Heart right ventricle (tissue), 16 donors: ENCODE measurements around the gene CTSV. TPM values are rescaled to one million over a fixed set of nuclear protein-coding genes. Genes with fewer than 3 reads are reported as not detected.
"Not testable (repeated sequence)": the region's sequence is repeated elsewhere in the genome, so short reads cannot be mapped to it uniquely, and the experiment has no call there.

Source experiments
- ATAC-seq, 8 donors: fragments of 200-7000 bp; cut with Tn5 transposase; one replicate each; pipeline ENCODE4 v1.9.1; 2020; ENCODE audit warnings: mild to moderate bottlenecking in 8 of 8, moderate library complexity in 8 of 8, moderate number of reproducible peaks in 1 of 8
- DNase-seq, 2 donors: peaks; one replicate each; pipeline ENCODE4 v3.0.0-alpha.2; 2020
- H3K27ac ChIP-seq, 10 donors: fragments of 200-600 bp; sonication (generic) in 2 of 10; one replicate each; pipeline versions ENCODE4 v1.5.0 to v1.8.0; 2020 to 2022; ENCODE audit warnings: mild to moderate bottlenecking in 3 of 10
- H3K27me3 ChIP-seq, 7 donors: fragments of 200-600 bp; one replicate each; pipeline ENCODE4 v1.8.0; 2021 to 2022; ENCODE audit warnings: mild to moderate bottlenecking in 2 of 7
- H3K36me3 ChIP-seq, 9 donors: fragments of 200-600 bp; sonication (generic) in 1 of 9; one replicate each; pipeline versions ENCODE4 v1.5.0 to v1.8.0; 2020 to 2022; ENCODE audit warnings: mild to moderate bottlenecking in 2 of 9
- H3K4me1 ChIP-seq, 9 donors: fragments of 200-600 bp; sonication (generic) in 1 of 9; one replicate each; pipeline versions ENCODE4 v1.5.0 to v1.8.0; 2020 to 2022; ENCODE audit warnings: mild to moderate bottlenecking in 4 of 9
- H3K4me3 ChIP-seq, 10 donors: fragments of 200-600 bp; sonication (generic) in 2 of 10; one replicate each; pipeline versions ENCODE4 v1.5.0 to v1.8.0; 2020 to 2022; ENCODE audit warnings: mild to moderate bottlenecking in 7 of 10, moderate library complexity in 2 of 10
- H3K9me3 ChIP-seq, 11 donors: fragments of 200-600 bp in 10 of 11; sonication (generic) in 2 of 11; one replicate each; pipeline versions ENCODE4 v1.5.0 to v1.8.0; 2013 to 2022; ENCODE audit warnings: mild to moderate bottlenecking in 2 of 11, control low read depth in 1 of 11, moderate library complexity in 1 of 11
- WGBS, 2 donors: extraction: QIAGEN DNeasy Blood & Tissue Kit; methylation state at CpG; one replicate each; pipeline ENCODE4 v1.1.7; 2013; ENCODE audit warnings: inconsistent platforms in 1 of 2; 5-methylcytosine and 5-hydroxymethylcytosine counted together
- intact Hi-C, 10 donors: fragments of 100-400 bp; cut with DNase I; formaldehyde crosslinking; loops; one replicate each; pipeline versions ENCODE4 v1.11.1 to v1.14.2; 2022
- polyA plus RNA-seq, 2 donors: library from polyadenylated mRNA; stranded (reverse); fragments of 200-250 nt; gene quantifications; one replicate each; pipeline ENCODE4 v1.2.3, GENCODE V29; 2013
- total RNA-seq, 10 donors: library from RNA; stranded (reverse); fragmentation: NEBNext Ultra II Directional in 3 of 10; extraction: Animal tissue kit (Norgen Biotek cat#: 25700) in 3 of 10; gene quantifications; one replicate each; pipeline versions ENCODE4 v1.2.1 to v1.2.4, GENCODE V29; 2021 to 2023
- donor health status: Arrhythmogenic right ventricular cardiomyopathy.
- donor health status: ischemic (EF 13 %, LVEDD 7.1; RV severe dilation, severe dysfunction).
- donor health status: healthy with polysubstance abuse.
- donor health status: DM: no; HTN: yes; CAD: no.
- donor health status: DM: no; HTN: no; CAD: no.
- donor health status: ischemic (EF 25% LVEDD 6.9; RV normal size, moderate dysfunction).
- donor health status: ischemic (EF 25% LVEDD 5.7; RV mildly dilated, moderate dysfunction).
- donor health status: healthy.
- donor health status: DM: yes; HTN: yes; CAD: no.
- donor health status: Ischemic cardiomyopathy.
- donor health status: ischemic (EF 35%, LVEDD 5.7; RV mildly dilated, moderate dysfunction).
- donor health status: nonischemic (EF 11% LVEDD 7.7; RV severe dilation, severe dysfunction).
- donor health status: DM: yes; HTN: yes; CAD: no.
- donor health status: PGD.
- donor health status: ischemic (EF 29% LVEDD 5.4; RV normal size, mild dysfunction).
- donor health status: nonischemic (EF 23%, LVEDD 6.1; RV moderate dilation, normal function).

The CTSV gene
- total and polyA plus RNA-seq, 12 donors = 0.15 to 0.24 (median 0.19) TPM; not detected in 8

- H3K27ac ChIP-seq, intact Hi-C loops, DNase-seq, H3K36me3 ChIP-seq, H3K9me3 ChIP-seq, H3K4me3 ChIP-seq, H3K27me3 ChIP-seq, H3K4me1 ChIP-seq: not testable (repeated sequence)
- ATAC-seq = peak in 3 of 8 donors; percentile 47 to 54 (median 49)
- WGBS, 2 donors = no CpG with 5 or more reads among the region's 2 CpGs
Observed at GRCh38 chr9:96994531-96995016, 44.4 kb downstream of the CTSV start.

- intact Hi-C loops, ATAC-seq, H3K27ac ChIP-seq, H3K27me3 ChIP-seq, H3K4me1 ChIP-seq, H3K36me3 ChIP-seq, DNase-seq, H3K9me3 ChIP-seq, H3K4me3 ChIP-seq: not testable (repeated sequence)
- WGBS, 2 donors = 91 to 95% methylated on average over 2 of the region's 2 CpGs
Observed at GRCh38 chr9:96992303-96992702, 46.6 kb downstream of the CTSV start.

GRCh38 chr9:96989747-96990318 is 49.1 kb downstream of the CTSV start:
- ATAC-seq, DNase-seq, H3K4me1 ChIP-seq, intact Hi-C loops, H3K4me3 ChIP-seq, H3K36me3 ChIP-seq, H3K27me3 ChIP-seq, H3K9me3 ChIP-seq, H3K27ac ChIP-seq: not testable (repeated sequence)
- 84% methylated on average over 1 of the region's 1 CpG for WGBS, 2 donors

- intact Hi-C loops, DNase-seq, H3K36me3 ChIP-seq, H3K27me3 ChIP-seq, H3K4me3 ChIP-seq, ATAC-seq: not testable (repeated sequence)
- Histone ChIP-seq H3K4me1 (peaks cover 0 to 22% (median 5%) of the 10 kb centered on the region in 9 donors), H3K27ac (peak overlapping the region in 7 of 10 donors; percentile 19 to 70 (median 42)), H3K9me3 (peaks cover 0 to 19% (median 0%) of the 10 kb centered on the region in 11 donors)
- whole genome bisulfite sequencing, 2 donors = 98% methylated on average over 2 of the region's 2 CpGs
Observed at GRCh38 chr9:96984887-96985286, 54.1 kb downstream of the CTSV start.

GRCh38 chr9:96984139-96984538 is 54.8 kb downstream of the CTSV start:
- Histone ChIP-seq H3K4me1 (peaks cover 0 to 22% (median 5%) of the 10 kb centered on the region in 9 donors), H3K9me3 (peaks cover 0 to 24% (median 0%) of the 10 kb centered on the region in 11 donors), H3K27ac (peak overlapping the region in 7 of 10 donors; percentile 6 to 84 (median 66))
- H3K27me3 ChIP-seq, DNase-seq, H3K36me3 ChIP-seq, intact Hi-C loops, H3K4me3 ChIP-seq: not testable (repeated sequence)
- ATAC-seq = peak in 7 of 8 donors; percentile 22 to 91 (median 62)
- WGBS, 2 donors = 62 to 69% methylated on average over 3 of the region's 3 CpGs

- Histone ChIP-seq H3K4me1 (peaks cover 0 to 22% (median 5%) of the 10 kb centered on the region in 9 donors), H3K9me3 (peaks cover 0 to 24% (median 0%) of the 10 kb centered on the region in 11 donors), H3K27ac (peak overlapping the region in 7 of 10 donors; percentile 6 to 84 (median 66))
- H3K27me3 ChIP-seq, intact Hi-C loops, H3K36me3 ChIP-seq, H3K4me3 ChIP-seq, DNase-seq: not testable (repeated sequence)
- peak; percentile 22 to 66 (median 46) for ATAC-seq
- WGBS, 2 donors = 73 to 77% methylated on average over 7 of the region's 7 CpGs
Observed at GRCh38 chr9:96983496-96984122, 55.3 kb downstream of the CTSV start.

Other genes starting within 250 kb of the CTSV start
- 1 to 10 TPM; 1.9 to 4.8 (median 3.1) TPM for gene ZNF782, start 184.6 kb downstream of the CTSV start, total RNA-seq
- gene ZNF782, start 184.6 kb downstream of the CTSV start, polyA plus RNA-seq = 1 to 10 TPM in 1 of 2 donors, under 1 TPM in 1; 0.64 to 1.5 TPM
- gene NUTM2G, start 110.3 kb downstream of the CTSV start, total RNA-seq = not detected
- not detected for gene NUTM2G, start 110.3 kb downstream of the CTSV start, polyA plus RNA-seq